SK-N-MC (cell line): ENCODE measurements around the gene TIGAR.

ENCODE experiments used
- EZH2 ChIP-seq: fragments of 200-600 bp; sonication (generic); IDR thresholded peaks from one replicate; pipeline ENCODE4 v1.6.1; 2017; ENCODE audit warnings: antibody characterized with exemption
- POLR2AphosphoS5 ChIP-seq: IDR thresholded peaks from 2 replicates; pipeline ENCODE4 v1.6.1; 2012; ENCODE audit warnings: mild to moderate bottlenecking, low read depth, low read length, borderline replicate concordance

GRCh38 chr12:4293299-4293965 lies 27.6 kb upstream of the TIGAR start:
- TF ChIP-seq POLR2AphosphoS5 (no peak), EZH2 (no peak)
